ENCODE measurements around the gene ESRRB.

GRCh38 chr14:76510181-76510580 lies 134.2 kb downstream of the ESRRB start:
- no peak for TF ChIP-seq ZC3H10 (CRISPR knock-in tag; IDR thresholded peaks at IDR 0.05)
- no peak for TF ChIP-seq ZFP3 (CRISPR knock-in tag; IDR thresholded peaks at IDR 0.05)
- TF ChIP-seq PATZ1 (CRISPR knock-in tag; IDR thresholded peaks at IDR 0.05; ENCODE audit: borderline replicate concordance): no peak
- TF ChIP-seq BACH2 (CRISPR knock-in tag; IDR thresholded peaks at IDR 0.05; ENCODE audit: borderline replicate concordance): no peak
- TF ChIP-seq SNAI2 (CRISPR knock-in tag; IDR thresholded peaks at IDR 0.05): no peak
- no peak for TF ChIP-seq CSRNP3 (CRISPR knock-in tag; IDR thresholded peaks at IDR 0.05)
- no peak for TF ChIP-seq TCF4 (CRISPR knock-in tag; IDR thresholded peaks at IDR 0.05; ENCODE audit: borderline replicate concordance)
- no peak for TF ChIP-seq ZNF565 (CRISPR knock-in tag; conservative IDR thresholded peaks at IDR 0.05; ENCODE audit: low read depth)
- no peak for TF ChIP-seq RARB (CRISPR knock-in tag; IDR thresholded peaks at IDR 0.05)
- no peak for TF ChIP-seq CREB5 (CRISPR knock-in tag; IDR thresholded peaks at IDR 0.05; ENCODE audit: low read depth)
- no peak for TF ChIP-seq ARNTL (CRISPR knock-in tag; IDR thresholded peaks at IDR 0.05; ENCODE audit: borderline replicate concordance, low read depth)
- TF ChIP-seq ISL1 (CRISPR knock-in tag; IDR thresholded peaks at IDR 0.05): no peak
